KMS-11 (cell line): ENCODE results near the gene LMLN.

ENCODE experiments used
- H2AFZ ChIP-seq: fragments of 200-600 bp; sonication (generic); 2 replicates; pipeline ENCODE4 v1.6.1; 2016; ENCODE audit warnings: antibody characterized with exemption, mixed run types, low read depth
- H3K27ac ChIP-seq: fragments of 200-600 bp; sonication (generic); 2 replicates; pipeline ENCODE4 v1.6.1; 2016; ENCODE audit warnings: mild to moderate bottlenecking, mixed run types
- H3K27me3 ChIP-seq: fragments of 200-600 bp; sonication (generic); 2 replicates; pipeline ENCODE4 v1.6.1; 2017; ENCODE audit warnings: mild to moderate bottlenecking, low read depth, mixed run types, moderate library complexity; ENCODE audit not compliant: insufficient read depth
- H3K36me3 ChIP-seq: fragments of 200-600 bp; sonication (generic); 2 replicates; pipeline ENCODE4 v1.6.1; 2017; ENCODE audit warnings: mild to moderate bottlenecking, mixed run types; ENCODE audit not compliant: insufficient read depth
- H3K4me1 ChIP-seq: fragments of 200-600 bp; sonication (generic); 2 replicates; pipeline ENCODE4 v1.6.1; 2016; ENCODE audit warnings: mild to moderate bottlenecking, low read depth, mixed run types; ENCODE audit not compliant: poor library complexity, severe bottlenecking
- H3K4me2 ChIP-seq: fragments of 200-600 bp; sonication (generic); 2 replicates; pipeline ENCODE4 v1.7.0; 2016; ENCODE audit warnings: mild to moderate bottlenecking, mixed run types
- H3K4me3 ChIP-seq: fragments of 200-600 bp; sonication (generic); IDR thresholded peaks from 2 replicates; pipeline ENCODE4 v1.6.1; 2017; ENCODE audit warnings: low read depth, low read length, mixed read lengths; ENCODE audit not compliant: insufficient read depth
- H3K79me2 ChIP-seq: fragments of 200-600 bp; sonication (generic); 2 replicates; pipeline ENCODE4 v1.6.1; 2016; ENCODE audit warnings: low read depth, mixed run types; ENCODE audit not compliant: insufficient read depth
- H3K9ac ChIP-seq: fragments of 200-600 bp; sonication (generic); 2 replicates; pipeline ENCODE4 v1.6.1; 2016; ENCODE audit warnings: mild to moderate bottlenecking, mixed run types
- H4K20me1 ChIP-seq: fragments of 200-600 bp; sonication (generic); 2 replicates; pipeline ENCODE4 v1.6.1; 2016; ENCODE audit warnings: mild to moderate bottlenecking, mixed run types; ENCODE audit not compliant: insufficient read depth
- CTCF ChIP-seq: fragments of 200-600 bp; sonication (generic); conservative IDR thresholded peaks from 2 replicates; pipeline ENCODE4 v1.6.1; 2017; ENCODE audit warnings: low read depth, mild to moderate bottlenecking, antibody characterized with exemption, low read length, moderate library complexity, mixed read lengths

LMLN gene

DNA sequence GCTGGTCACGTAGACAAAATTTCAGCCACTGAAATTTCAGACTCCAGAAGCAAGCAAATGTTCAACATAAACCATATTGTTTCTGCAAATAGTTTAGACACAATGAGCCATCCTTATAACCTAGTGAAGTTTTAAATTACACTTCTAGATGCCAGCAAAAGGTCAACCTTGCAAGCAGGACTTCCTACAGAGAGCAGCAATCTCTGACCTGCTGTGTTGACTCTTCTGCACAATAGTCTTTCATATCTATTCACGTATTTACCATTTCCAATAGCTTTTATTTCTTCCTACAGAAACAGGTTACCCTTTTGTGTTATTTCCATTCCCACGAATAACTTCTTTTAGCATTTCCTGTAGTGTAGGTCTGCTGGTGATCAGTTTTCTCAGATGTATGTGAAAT is 10.6 kb downstream of the LMLN start:
- Histone ChIP-seq H4K20me1 (no peaks in the 10 kb centered on the region), H3K79me2 (no peaks in the 10 kb centered on the region), H3K27me3 (no peaks in the 10 kb centered on the region), H3K36me3 (no peaks in the 10 kb centered on the region), H3K4me1 (no peaks in the 10 kb centered on the region), H3K4me3 (no peak overlapping the region), H3K27ac (no peak overlapping the region), H2AFZ (no peak overlapping the region), H3K4me2 (no peak overlapping the region), H3K9ac (no peak overlapping the region)
- no peak for TF ChIP-seq CTCF

DNA sequence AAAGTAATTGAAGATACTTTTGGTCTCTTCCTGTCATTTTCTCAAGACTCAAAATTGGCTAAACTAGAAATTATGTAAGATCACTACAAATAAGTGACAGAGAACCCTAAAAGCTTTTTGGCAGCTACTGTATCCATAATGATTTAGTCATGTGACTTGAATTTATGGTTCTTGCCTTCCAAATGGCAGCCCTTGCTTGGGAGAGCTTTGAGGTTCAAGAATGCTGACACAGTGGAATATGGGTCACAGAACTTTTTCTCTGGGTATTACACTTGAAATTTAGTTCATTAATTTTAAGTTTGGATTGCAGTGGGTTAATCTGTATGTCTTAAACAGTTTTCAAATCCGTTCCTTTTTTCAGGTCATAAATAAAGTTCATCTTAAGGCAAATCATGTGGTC is 14.0 kb downstream of the LMLN start:
- H2AFZ ChIP-seq, result no peak overlapping the region
- no peak for TF ChIP-seq CTCF
- H3K36me3 ChIP-seq, result no peaks in the 10 kb centered on the region
- no peak overlapping the region for H3K4me2 ChIP-seq
- no peaks in the 10 kb centered on the region for H3K79me2 ChIP-seq
- no peak overlapping the region for H3K4me3 ChIP-seq
- H3K27ac ChIP-seq, result no peak overlapping the region
- H4K20me1 ChIP-seq, result no peaks in the 10 kb centered on the region
- H3K9ac ChIP-seq, result no peak overlapping the region
- H3K4me1 ChIP-seq, result no peaks in the 10 kb centered on the region
- no peaks in the 10 kb centered on the region for H3K27me3 ChIP-seq

- Histone ChIP-seq H3K4me3 (no peak overlapping the region), H3K27me3 (no peaks in the 10 kb centered on the region), H3K9ac (no peak overlapping the region), H3K27ac (no peak overlapping the region), H4K20me1 (no peaks in the 10 kb centered on the region), H3K4me1 (no peaks in the 10 kb centered on the region), H2AFZ (no peak overlapping the region), H3K79me2 (no peaks in the 10 kb centered on the region), H3K36me3 (no peaks in the 10 kb centered on the region), H3K4me2 (no peak overlapping the region)
- TF ChIP-seq CTCF, result no peak
Observed at GRCh38 chr3:197975311-197975710, 15.3 kb downstream of the LMLN start.

- Histone ChIP-seq H3K36me3 (no peaks in the 10 kb centered on the region), H3K27ac (no peak overlapping the region), H3K4me3 (no peak overlapping the region), H3K27me3 (no peaks in the 10 kb centered on the region), H4K20me1 (no peaks in the 10 kb centered on the region), H3K79me2 (no peaks in the 10 kb centered on the region), H3K4me1 (no peaks in the 10 kb centered on the region), H2AFZ (no peak overlapping the region), H3K4me2 (no peak overlapping the region), H3K9ac (no peak overlapping the region)
- no peak for TF ChIP-seq CTCF
Observed at GRCh38 chr3:197983076-197983475, 23.1 kb downstream of the LMLN start.

- Histone ChIP-seq H3K4me2 (no peak overlapping the region), H3K9ac (no peak overlapping the region), H3K4me1 (no peaks in the 10 kb centered on the region), H2AFZ (no peak overlapping the region), H3K79me2 (no peaks in the 10 kb centered on the region), H4K20me1 (no peaks in the 10 kb centered on the region), H3K36me3 (no peaks in the 10 kb centered on the region), H3K27me3 (no peaks in the 10 kb centered on the region), H3K27ac (no peak overlapping the region), H3K4me3 (no peak overlapping the region)
- TF ChIP-seq CTCF, result no peak
Observed at GRCh38 chr3:197989651-197990050, 29.6 kb downstream of the LMLN start.
